ENCODE results near the gene EFNA1.

DNA sequence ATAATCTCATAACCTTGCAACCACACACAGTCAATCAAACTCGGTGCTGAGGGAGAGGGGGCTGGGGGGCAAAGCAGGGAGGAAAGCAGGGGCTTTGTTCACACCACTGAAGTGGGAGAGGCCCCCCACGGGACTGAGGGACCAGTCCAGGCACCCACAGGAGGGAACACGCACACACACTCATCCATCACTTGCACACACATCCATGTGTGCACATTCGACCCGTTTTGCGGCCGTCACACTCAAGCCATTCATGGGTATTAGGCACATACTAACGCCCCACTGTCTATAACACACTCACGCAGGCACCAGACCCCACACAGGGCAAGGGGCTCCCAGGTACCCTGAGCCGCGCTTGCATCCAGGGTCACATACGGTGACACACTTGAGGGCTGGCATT, 35.0 kb upstream of the EFNA1 start:
- TF ChIP-seq, protein P1, sequence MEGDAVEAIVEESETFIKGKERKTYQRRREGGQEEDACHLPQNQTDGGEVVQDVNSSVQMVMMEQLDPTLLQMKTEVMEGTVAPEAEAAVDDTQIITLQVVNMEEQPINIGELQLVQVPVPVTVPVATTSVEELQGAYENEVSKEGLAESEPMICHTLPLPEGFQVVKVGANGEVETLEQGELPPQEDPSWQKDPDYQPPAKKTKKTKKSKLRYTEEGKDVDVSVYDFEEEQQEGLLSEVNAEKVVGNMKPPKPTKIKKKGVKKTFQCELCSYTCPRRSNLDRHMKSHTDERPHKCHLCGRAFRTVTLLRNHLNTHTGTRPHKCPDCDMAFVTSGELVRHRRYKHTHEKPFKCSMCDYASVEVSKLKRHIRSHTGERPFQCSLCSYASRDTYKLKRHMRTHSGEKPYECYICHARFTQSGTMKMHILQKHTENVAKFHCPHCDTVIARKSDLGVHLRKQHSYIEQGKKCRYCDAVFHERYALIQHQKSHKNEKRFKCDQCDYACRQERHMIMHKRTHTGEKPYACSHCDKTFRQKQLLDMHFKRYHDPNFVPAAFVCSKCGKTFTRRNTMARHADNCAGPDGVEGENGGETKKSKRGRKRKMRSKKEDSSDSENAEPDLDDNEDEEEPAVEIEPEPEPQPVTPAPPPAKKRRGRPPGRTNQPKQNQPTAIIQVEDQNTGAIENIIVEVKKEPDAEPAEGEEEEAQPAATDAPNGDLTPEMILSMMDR (IDR thresholded peaks at IDR 0.05; ENCODE audit: poor library complexity) = no peak
- TF ChIP-seq EZH2 (IDR thresholded peaks at IDR 0.05; ENCODE audit: borderline replicate concordance) = no peak
